H9 (cell line): ENCODE measurements around the gene CHL1. TPM values are rescaled to one million over a fixed set of nuclear protein-coding genes. Genes with fewer than 3 reads are reported as not detected.

Source experiments
- DNase-seq: peaks from one replicate; pipeline ENCODE4 v3.0.0-alpha.2; 2017
- H2AFZ ChIP-seq: one replicate; pipeline ENCODE4 v1.6.1; 2013; ENCODE audit warnings: mild to moderate bottlenecking, low read length, control low read depth, moderate library complexity
- H2AK5ac ChIP-seq: 2 replicates; pipeline ENCODE4 v1.6.1; 2013; ENCODE audit warnings: low read length, control low read depth, mixed read lengths; ENCODE audit not compliant: insufficient read length
- H2BK120ac ChIP-seq: one replicate; pipeline ENCODE4 v1.6.1; 2013; ENCODE audit warnings: low read depth, mild to moderate bottlenecking, low read length, control low read depth, inconsistent platforms; ENCODE audit not compliant: poor library complexity, severe bottlenecking
- H2BK12ac ChIP-seq: 2 replicates; pipeline ENCODE4 v1.6.1; 2013; ENCODE audit warnings: low read length, control low read depth, mixed read lengths, low read depth; ENCODE audit not compliant: insufficient read length
- H2BK15ac ChIP-seq: 2 replicates; pipeline ENCODE4 v1.6.1; 2013; ENCODE audit warnings: low read depth, low read length, control low read depth
- H2BK20ac ChIP-seq: one replicate; pipeline ENCODE4 v1.6.1; 2013; ENCODE audit warnings: low read depth, mild to moderate bottlenecking, low read length, control low read depth, inconsistent platforms; ENCODE audit not compliant: poor library complexity, severe bottlenecking
- H2BK5ac ChIP-seq: 2 replicates; pipeline ENCODE4 v1.6.1; 2013; ENCODE audit warnings: low read length, control low read depth, mixed read lengths; ENCODE audit not compliant: insufficient read length
- H3K14ac ChIP-seq: 2 replicates; pipeline ENCODE4 v1.6.1; 2013; ENCODE audit warnings: low read length, control low read depth; ENCODE audit not compliant: insufficient read depth
- H3K18ac ChIP-seq: 2 replicates; pipeline ENCODE4 v1.6.1; 2013; ENCODE audit warnings: low read depth, mild to moderate bottlenecking, mixed read lengths, low read length, control low read depth; ENCODE audit not compliant: insufficient read length
- H3K23ac ChIP-seq: 2 replicates; pipeline ENCODE4 v1.6.1; 2013; ENCODE audit warnings: low read length, control low read depth, mixed read lengths, low read depth; ENCODE audit not compliant: insufficient read length
- H3K23me2 ChIP-seq: 2 replicates; pipeline ENCODE4 v1.6.1; 2013; ENCODE audit warnings: low read depth, mild to moderate bottlenecking, mixed read lengths, low read length, control low read depth; ENCODE audit not compliant: insufficient read length, poor library complexity, severe bottlenecking
- H3K27ac ChIP-seq: 2 replicates; pipeline ENCODE4 v1.5.1; 2013; ENCODE audit warnings: low read length, control low read depth, mixed read lengths, low read depth; ENCODE audit not compliant: insufficient read length
- H3K27me3 ChIP-seq: 2 replicates; pipeline ENCODE4 v1.6.1; 2013; ENCODE audit warnings: low read length, control low read depth, inconsistent platforms; ENCODE audit not compliant: insufficient read depth
- H3K4ac ChIP-seq: 2 replicates; pipeline ENCODE4 v1.6.1; 2013; ENCODE audit warnings: low read depth, mild to moderate bottlenecking, control low read depth, inconsistent platforms, low read length, moderate library complexity
- H3K4me1 ChIP-seq: 2 replicates; pipeline ENCODE4 v1.6.1; 2013; ENCODE audit warnings: low read length, control low read depth, inconsistent platforms; ENCODE audit not compliant: insufficient read depth
- H3K4me2 ChIP-seq: 2 replicates; pipeline ENCODE4 v1.6.1; 2013; ENCODE audit warnings: low read length, control low read depth, mixed read lengths; ENCODE audit not compliant: insufficient read length, insufficient read depth
- H3K56ac ChIP-seq: 2 replicates; pipeline ENCODE4 v1.6.1; 2013; ENCODE audit warnings: low read depth, mild to moderate bottlenecking, mixed read lengths, low read length, control low read depth; ENCODE audit not compliant: insufficient read length
- H3K79me1 ChIP-seq: 2 replicates; pipeline ENCODE4 v1.6.1; 2013; ENCODE audit warnings: low read depth, mild to moderate bottlenecking, moderate library complexity, low read length, control low read depth, inconsistent platforms; ENCODE audit not compliant: insufficient read depth, poor library complexity, severe bottlenecking
- H3K79me2 ChIP-seq: 2 replicates; pipeline ENCODE4 v1.6.1; 2013; ENCODE audit warnings: low read length, control low read depth, inconsistent platforms; ENCODE audit not compliant: insufficient read depth
- H3K9ac ChIP-seq: 2 replicates; pipeline ENCODE4 v1.6.1; 2013; ENCODE audit warnings: low read length, control low read depth, mixed read lengths; ENCODE audit not compliant: insufficient read length; ENCODE audit errors: extremely low read depth
- H3K9me3 ChIP-seq: one replicate; pipeline ENCODE4 v1.6.1; 2013; ENCODE audit warnings: low read depth, low read length, inconsistent platforms; ENCODE audit not compliant: control insufficient read depth
- H3T11ph ChIP-seq: one replicate; pipeline ENCODE4 v1.6.1; 2013; ENCODE audit warnings: mild to moderate bottlenecking, low read length, control low read depth, inconsistent platforms
- H4K20me1 ChIP-seq: one replicate; pipeline ENCODE4 v1.6.1; 2013; ENCODE audit not compliant: control insufficient read depth, insufficient read length, insufficient read depth
- H4K5ac ChIP-seq: 2 replicates; pipeline ENCODE4 v1.6.1; 2013; ENCODE audit warnings: low read depth, mild to moderate bottlenecking, mixed read lengths, low read length, control low read depth; ENCODE audit not compliant: insufficient read length
- H4K8ac ChIP-seq: replicated peaks from 2 replicates; pipeline ENCODE4 v1.6.1; 2013; ENCODE audit warnings: low read length, control low read depth, mixed read lengths, low read depth; ENCODE audit not compliant: insufficient read length
- H4K91ac ChIP-seq: 2 replicates; pipeline ENCODE4 v1.6.1; 2013; ENCODE audit warnings: low read depth, mild to moderate bottlenecking, moderate library complexity, mixed read lengths, low read length, control low read depth; ENCODE audit not compliant: insufficient read length
- H3K27ac Mint-ChIP-seq, 3 experiments: 2 replicates in 2 of 3; 3 replicates in 1 of 3; pipeline ENCODE4 v1.8.0; 2020 to 2021; ENCODE audit warnings: mixed read lengths in 3 of 3, mild to moderate bottlenecking in 1 of 3, moderate library complexity in 1 of 3
- H3K27me3 Mint-ChIP-seq: 2 replicates; pipeline ENCODE4 v1.8.0; 2021; ENCODE audit warnings: low read depth, mild to moderate bottlenecking, moderate library complexity, mixed read lengths
- H3K36me3 Mint-ChIP-seq, 3 experiments: 2 replicates in 2 of 3; 3 replicates in 1 of 3; pipeline ENCODE4 v1.8.0; 2020 to 2021; ENCODE audit warnings: low read depth in 3 of 3, mixed read lengths in 3 of 3; ENCODE audit not compliant: insufficient read depth in 1 of 3
- H3K4me1 Mint-ChIP-seq, 2 experiments: 2 replicates each; pipeline ENCODE4 v1.8.0; 2020; ENCODE audit warnings: mixed read lengths in 2 of 2
- H3K4me3 Mint-ChIP-seq, 2 experiments: 2 replicates in 1 of 2; 3 replicates in 1 of 2; pipeline ENCODE4 v1.8.0; 2020 to 2021; ENCODE audit warnings: mild to moderate bottlenecking in 2 of 2, mixed read lengths in 2 of 2, moderate library complexity in 1 of 2
- H3K9me3 Mint-ChIP-seq, 2 experiments: 2 replicates in 1 of 2; 3 replicates in 1 of 2; pipeline ENCODE4 v1.8.0; 2020; ENCODE audit warnings: mild to moderate bottlenecking in 2 of 2, mixed read lengths in 2 of 2, moderate library complexity in 1 of 2
- WGBS: extraction: QIAGEN DNeasy Blood & Tissue Kit; methylation state at CpG from one replicate; pipeline ENCODE4 v1.1.7; 2013; ENCODE audit warnings: missing lambda C conversion rate, low lambda C conversion rate, mixed read lengths; ENCODE audit not compliant: insufficient read length; ENCODE audit errors: extremely low coverage; 5-methylcytosine and 5-hydroxymethylcytosine counted together
- total RNA-seq: library from RNA; stranded (reverse); gene quantifications from 2 replicates; pipeline ENCODE4 v1.2.1, GENCODE V29; 2021
- TF ChIP-seq, protein P1 (sequence below): fragments of 200-600 bp; sonication (generic); conservative IDR thresholded peaks from 3 replicates; pipeline ENCODE4 v1.8.0; 2021; ENCODE audit warnings: antibody characterized with exemption, mild to moderate bottlenecking

CHL1 gene
- total RNA-seq, 1 experiment from 2014 or later: not detected

DNA sequence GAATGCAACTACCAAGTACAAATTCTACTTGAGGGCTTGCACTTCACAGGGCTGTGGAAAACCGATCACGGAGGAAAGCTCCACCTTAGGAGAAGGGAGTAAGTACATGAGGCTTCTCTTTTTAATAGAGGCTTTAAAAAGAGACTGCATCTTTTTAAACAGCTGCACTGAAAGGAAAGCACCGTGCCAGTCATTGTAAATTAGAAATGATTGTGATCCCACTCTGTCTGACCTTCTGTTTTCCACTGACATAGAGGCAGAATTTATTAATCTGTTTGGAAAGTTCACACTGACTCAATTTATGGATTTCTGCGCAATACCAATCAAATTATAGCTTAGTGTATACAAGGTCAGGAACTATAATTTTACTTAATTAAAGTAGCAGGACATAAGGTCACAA, 198.2 kb downstream of the CHL1 start:
- H3T11ph ChIP-seq: no peak overlapping the region
- no peak overlapping the region for H2AK5ac ChIP-seq
- no peak overlapping the region for H2BK20ac ChIP-seq
- no peaks in the 10 kb centered on the region for H4K20me1 ChIP-seq
- no peak overlapping the region for H3K18ac ChIP-seq
- H3K9me3 Mint-ChIP-seq: no peaks in the 10 kb centered on the region
- no peak overlapping the region for H3K4me2 ChIP-seq
- H3K23ac ChIP-seq: no peak overlapping the region
- no peak overlapping the region for H4K5ac ChIP-seq
- no peaks in the 10 kb centered on the region for H3K23me2 ChIP-seq
- no peaks in the 10 kb centered on the region for H3K79me1 ChIP-seq
- H3K27me3 Mint-ChIP-seq: peaks cover 5% of the 10 kb centered on the region; the same call in 1 of the 2 replicates
- no peak for DNase-seq
- no peak overlapping the region for H3K56ac ChIP-seq
- no CpG with 5 or more reads among the region's 4 CpGs for WGBS
- H2BK12ac ChIP-seq: no peak overlapping the region
- H3K4me3 Mint-ChIP-seq: no peak overlapping the region
- no peaks in the 10 kb centered on the region for H3K36me3 Mint-ChIP-seq
- H3K9me3 ChIP-seq: no peaks in the 10 kb centered on the region
- H2BK15ac ChIP-seq: no peak overlapping the region
- no peak overlapping the region for H3K4ac ChIP-seq
- H3K27me3 ChIP-seq: no peaks in the 10 kb centered on the region
- no peak overlapping the region for H4K91ac ChIP-seq
- H3K4me1 ChIP-seq: no peaks in the 10 kb centered on the region
- H3K9ac ChIP-seq: no peak overlapping the region
- no peaks in the 10 kb centered on the region for H3K4me1 Mint-ChIP-seq
- no peak overlapping the region for H3K27ac Mint-ChIP-seq
- TF ChIP-seq, protein P1, sequence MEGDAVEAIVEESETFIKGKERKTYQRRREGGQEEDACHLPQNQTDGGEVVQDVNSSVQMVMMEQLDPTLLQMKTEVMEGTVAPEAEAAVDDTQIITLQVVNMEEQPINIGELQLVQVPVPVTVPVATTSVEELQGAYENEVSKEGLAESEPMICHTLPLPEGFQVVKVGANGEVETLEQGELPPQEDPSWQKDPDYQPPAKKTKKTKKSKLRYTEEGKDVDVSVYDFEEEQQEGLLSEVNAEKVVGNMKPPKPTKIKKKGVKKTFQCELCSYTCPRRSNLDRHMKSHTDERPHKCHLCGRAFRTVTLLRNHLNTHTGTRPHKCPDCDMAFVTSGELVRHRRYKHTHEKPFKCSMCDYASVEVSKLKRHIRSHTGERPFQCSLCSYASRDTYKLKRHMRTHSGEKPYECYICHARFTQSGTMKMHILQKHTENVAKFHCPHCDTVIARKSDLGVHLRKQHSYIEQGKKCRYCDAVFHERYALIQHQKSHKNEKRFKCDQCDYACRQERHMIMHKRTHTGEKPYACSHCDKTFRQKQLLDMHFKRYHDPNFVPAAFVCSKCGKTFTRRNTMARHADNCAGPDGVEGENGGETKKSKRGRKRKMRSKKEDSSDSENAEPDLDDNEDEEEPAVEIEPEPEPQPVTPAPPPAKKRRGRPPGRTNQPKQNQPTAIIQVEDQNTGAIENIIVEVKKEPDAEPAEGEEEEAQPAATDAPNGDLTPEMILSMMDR: no peak
- H3K14ac ChIP-seq: no peak overlapping the region
- H3K27ac ChIP-seq: no peak overlapping the region
- no peak overlapping the region for H2BK120ac ChIP-seq
- H2AFZ ChIP-seq: no peak overlapping the region
- no peak overlapping the region for H4K8ac ChIP-seq
- H2BK5ac ChIP-seq: no peak overlapping the region
- no peaks in the 10 kb centered on the region for H3K79me2 ChIP-seq
